Liver (tissue), 3 donors: Measurements from ENCODE around the gene MTMR2.

Experiments
- ATF3 ChIP-seq: IDR thresholded peaks from 2 replicates; pipeline ENCODE4 v1.6.1; 2016; ENCODE audit warnings: antibody characterized with exemption
- CTCF ChIP-seq: fragments of 150-350 bp; IDR thresholded peaks from 2 replicates; pipeline ENCODE4 v1.5.1; 2017; ENCODE audit warnings: improper control_type of control experiment, low read depth, low read length; ENCODE audit not compliant: missing input control
- EGR1 ChIP-seq, 2 donors: IDR thresholded peaks; 2 replicates each; pipeline ENCODE4 v1.6.1; 2016 to 2018; ENCODE audit warnings: antibody characterized with exemption in 2 of 2, low read depth in 2 of 2
- FOXA1 ChIP-seq: IDR thresholded peaks from 2 replicates; pipeline ENCODE4 v1.6.1; 2016; ENCODE audit warnings: antibody characterized with exemption
- RAD21 ChIP-seq, 2 donors: IDR thresholded peaks; 2 replicates each; pipeline ENCODE4 v1.6.1; 2016; ENCODE audit warnings: antibody characterized with exemption in 2 of 2, mild to moderate bottlenecking in 2 of 2
- RXRA ChIP-seq, 2 donors: IDR thresholded peaks; 2 replicates each; pipeline ENCODE4 v1.6.1; 2017 to 2018; ENCODE audit warnings: antibody characterized with exemption in 2 of 2, mild to moderate bottlenecking in 1 of 2
- SP1 ChIP-seq: IDR thresholded peaks from 2 replicates; pipeline ENCODE4 v1.6.1; 2018; ENCODE audit warnings: antibody characterized with exemption, mild to moderate bottlenecking
- TAF1 ChIP-seq: conservative IDR thresholded peaks from 2 replicates; pipeline ENCODE4 v1.6.1; 2016; ENCODE audit warnings: antibody characterized with exemption, mild to moderate bottlenecking
- TF ChIP-seq, protein P1 (sequence below): IDR thresholded peaks from 2 replicates; pipeline ENCODE4 v1.6.1; 2016; ENCODE audit warnings: antibody characterized with exemption
- TF ChIP-seq, protein P2 (sequence below): IDR thresholded peaks from 2 replicates; pipeline ENCODE4 v1.6.1; 2016; ENCODE audit warnings: antibody characterized with exemption
- donor health status: healthy.
- donor health status: healthy.

DNA sequence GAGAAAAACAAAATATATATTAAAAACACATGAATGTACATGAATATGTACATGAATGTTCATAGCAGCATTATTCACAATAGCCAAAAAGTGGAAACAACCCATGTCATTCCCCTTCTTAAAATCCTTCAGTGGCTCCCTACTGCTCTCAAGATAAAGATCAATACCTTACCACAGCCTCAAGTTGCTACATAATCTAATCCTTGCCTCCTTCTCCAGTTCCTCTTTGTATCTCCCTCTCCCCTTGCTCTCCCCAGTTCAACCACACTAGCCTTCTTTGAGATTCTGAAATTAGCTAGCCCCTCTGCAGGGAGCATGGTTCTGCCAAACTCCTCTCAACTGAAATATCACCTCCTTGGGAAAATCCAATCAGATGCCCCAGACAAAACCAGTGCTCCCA lies 28.1 kb downstream of the MTMR2 start:
- TF ChIP-seq, protein P1, sequence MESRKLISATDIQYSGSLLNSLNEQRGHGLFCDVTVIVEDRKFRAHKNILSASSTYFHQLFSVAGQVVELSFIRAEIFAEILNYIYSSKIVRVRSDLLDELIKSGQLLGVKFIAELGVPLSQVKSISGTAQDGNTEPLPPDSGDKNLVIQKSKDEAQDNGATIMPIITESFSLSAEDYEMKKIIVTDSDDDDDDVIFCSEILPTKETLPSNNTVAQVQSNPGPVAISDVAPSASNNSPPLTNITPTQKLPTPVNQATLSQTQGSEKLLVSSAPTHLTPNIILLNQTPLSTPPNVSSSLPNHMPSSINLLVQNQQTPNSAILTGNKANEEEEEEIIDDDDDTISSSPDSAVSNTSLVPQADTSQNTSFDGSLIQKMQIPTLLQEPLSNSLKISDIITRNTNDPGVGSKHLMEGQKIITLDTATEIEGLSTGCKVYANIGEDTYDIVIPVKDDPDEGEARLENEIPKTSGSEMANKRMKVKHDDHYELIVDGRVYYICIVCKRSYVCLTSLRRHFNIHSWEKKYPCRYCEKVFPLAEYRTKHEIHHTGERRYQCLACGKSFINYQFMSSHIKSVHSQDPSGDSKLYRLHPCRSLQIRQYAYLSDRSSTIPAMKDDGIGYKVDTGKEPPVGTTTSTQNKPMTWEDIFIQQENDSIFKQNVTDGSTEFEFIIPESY, result no peak
- TF ChIP-seq RXRA (IDR thresholded peaks at IDR 0.05) (no peak), CTCF (no peak), FOXA1 (no peak), ATF3 (no peak), SP1 (no peak), RAD21 (IDR thresholded peaks at IDR 0.05) (no peak), TAF1 (no peak), EGR1 (IDR thresholded peaks at IDR 0.05; ENCODE audit: low read depth in 2 of 2) (no peak)
- TF ChIP-seq, protein P2, sequence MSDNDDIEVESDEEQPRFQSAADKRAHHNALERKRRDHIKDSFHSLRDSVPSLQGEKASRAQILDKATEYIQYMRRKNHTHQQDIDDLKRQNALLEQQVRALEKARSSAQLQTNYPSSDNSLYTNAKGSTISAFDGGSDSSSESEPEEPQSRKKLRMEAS, result no peak
